RWPE1 (cell line): ENCODE measurements around the gene ADAMTS2.

Experiments used
- CTCF ChIA-PET: fragments of 350-600 bp; sonication (Branson Sonifier 250); formaldehyde crosslinking; extraction: SDS; loops from one replicate; lab custom pipeline; 2021; lab: Yijun Ruan, JAX
- POLR2A ChIA-PET: fragments of 400-600 bp; formaldehyde crosslinking; extraction: SDS; loops from one replicate; lab custom pipeline; 2020; ENCODE audit warnings: antibody characterized with exemption; ENCODE audit not compliant: low non-redundant PET; lab: Yijun Ruan, JAX
- DNase-seq: peaks from one replicate; pipeline ENCODE4 v3.0.0; 2012; ENCODE audit warnings: low spot score
- H3K27ac ChIP-seq: fragments of 450-650 bp; 2 replicates; pipeline ENCODE4 v1.5.1; 2017
- TF ChIP-seq, protein P1 (sequence below): fragments of 450-650 bp; conservative IDR thresholded peaks from 2 replicates; pipeline ENCODE4 v1.5.1; 2017; ENCODE audit warnings: low read depth, mild to moderate bottlenecking

The ADAMTS2 gene

DNA sequence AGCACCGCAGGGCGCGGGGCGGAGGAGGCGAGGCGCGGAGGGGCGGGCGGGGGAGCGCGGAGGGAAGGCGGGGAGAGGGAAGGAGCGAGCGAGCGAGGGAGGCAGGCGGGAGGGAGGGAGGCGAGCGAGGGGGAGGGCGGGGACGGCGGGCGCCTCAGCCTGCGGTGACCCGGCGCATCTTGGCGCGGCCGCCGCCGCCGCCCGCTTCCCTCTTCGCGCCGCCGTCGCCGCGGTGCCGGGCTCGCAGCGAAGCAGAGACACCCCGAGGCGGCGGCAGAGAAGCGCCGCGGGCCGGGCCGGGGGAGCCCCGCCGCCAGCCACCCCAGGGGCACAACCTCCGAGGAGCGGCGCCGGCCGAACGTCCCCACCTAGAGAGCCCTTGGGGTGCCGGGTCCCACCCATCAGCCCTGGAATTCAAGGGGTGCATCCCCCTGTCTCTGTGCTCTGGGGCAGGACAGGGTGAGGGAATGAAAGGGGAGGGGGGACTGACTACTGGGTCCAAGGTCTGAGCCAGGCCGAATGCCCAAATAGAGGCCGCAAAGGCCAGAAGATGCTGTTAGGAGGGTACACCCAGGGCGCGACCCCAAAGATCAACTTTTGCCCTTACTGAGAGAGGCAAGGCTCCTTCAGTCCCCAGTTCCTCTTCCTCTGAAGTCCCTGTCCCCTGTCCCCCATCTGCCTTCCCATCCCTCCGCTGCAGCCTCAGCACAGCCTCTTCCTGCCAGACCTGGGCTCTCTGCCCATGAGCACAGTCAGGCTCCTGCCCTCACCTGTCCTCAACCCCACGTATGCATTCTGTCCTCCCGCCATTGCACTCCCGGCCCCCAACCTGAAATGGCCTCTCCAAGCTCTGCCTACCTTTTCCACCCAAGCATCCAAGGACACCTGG lies at the start of gene ADAMTS2:
ADAMTS2 (minus strand) TSS at position 29 of the 889 bp plus-strand sequence. CDS start 133 bp downstream, outside the sequence.
- no peak within 1 kb of the TSS for H3K27ac ChIP-seq
- POLR2A ChIA-PET = no interaction called here
- no peak for DNase-seq
- TF ChIP-seq, protein P1, sequence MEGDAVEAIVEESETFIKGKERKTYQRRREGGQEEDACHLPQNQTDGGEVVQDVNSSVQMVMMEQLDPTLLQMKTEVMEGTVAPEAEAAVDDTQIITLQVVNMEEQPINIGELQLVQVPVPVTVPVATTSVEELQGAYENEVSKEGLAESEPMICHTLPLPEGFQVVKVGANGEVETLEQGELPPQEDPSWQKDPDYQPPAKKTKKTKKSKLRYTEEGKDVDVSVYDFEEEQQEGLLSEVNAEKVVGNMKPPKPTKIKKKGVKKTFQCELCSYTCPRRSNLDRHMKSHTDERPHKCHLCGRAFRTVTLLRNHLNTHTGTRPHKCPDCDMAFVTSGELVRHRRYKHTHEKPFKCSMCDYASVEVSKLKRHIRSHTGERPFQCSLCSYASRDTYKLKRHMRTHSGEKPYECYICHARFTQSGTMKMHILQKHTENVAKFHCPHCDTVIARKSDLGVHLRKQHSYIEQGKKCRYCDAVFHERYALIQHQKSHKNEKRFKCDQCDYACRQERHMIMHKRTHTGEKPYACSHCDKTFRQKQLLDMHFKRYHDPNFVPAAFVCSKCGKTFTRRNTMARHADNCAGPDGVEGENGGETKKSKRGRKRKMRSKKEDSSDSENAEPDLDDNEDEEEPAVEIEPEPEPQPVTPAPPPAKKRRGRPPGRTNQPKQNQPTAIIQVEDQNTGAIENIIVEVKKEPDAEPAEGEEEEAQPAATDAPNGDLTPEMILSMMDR = no peak
- CTCF ChIA-PET = interaction anchor here (0.7 kb wide), 2 partner anchors 176 to 213 kb away, joined by 3 to 4 read pairs; no protein-coding TSS in a partner anchor

DNA sequence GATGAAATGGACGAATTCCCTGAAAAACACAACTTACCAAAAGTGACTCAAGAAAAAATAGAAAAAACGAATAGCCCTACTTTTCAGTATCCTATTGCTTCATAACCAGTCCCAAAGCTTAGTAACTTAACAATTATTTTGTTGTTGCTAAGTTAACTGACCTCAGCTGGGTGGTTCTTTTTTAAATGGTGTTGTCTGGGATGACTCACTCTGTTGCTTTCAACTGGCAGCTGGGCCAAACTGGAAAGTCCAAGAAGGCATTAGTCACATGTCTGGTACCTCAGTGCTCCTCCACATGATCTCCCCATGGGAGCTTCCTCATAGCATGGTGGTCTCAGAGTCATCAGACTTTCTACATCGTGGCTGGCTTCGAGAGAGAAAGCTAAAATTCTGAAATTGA lies 47.8 kb upstream of the ADAMTS2 start:
- CTCF ChIA-PET = no interaction called here
- H3K27ac ChIP-seq = no peak overlapping the region
- DNase-seq = peak; percentile 89
- POLR2A ChIA-PET = interaction anchor here (0.5 kb wide), 1 partner anchor 148 kb away, joined by 3 read pairs; no protein-coding TSS in a partner anchor
- TF ChIP-seq, protein P1 = no peak

DNA sequence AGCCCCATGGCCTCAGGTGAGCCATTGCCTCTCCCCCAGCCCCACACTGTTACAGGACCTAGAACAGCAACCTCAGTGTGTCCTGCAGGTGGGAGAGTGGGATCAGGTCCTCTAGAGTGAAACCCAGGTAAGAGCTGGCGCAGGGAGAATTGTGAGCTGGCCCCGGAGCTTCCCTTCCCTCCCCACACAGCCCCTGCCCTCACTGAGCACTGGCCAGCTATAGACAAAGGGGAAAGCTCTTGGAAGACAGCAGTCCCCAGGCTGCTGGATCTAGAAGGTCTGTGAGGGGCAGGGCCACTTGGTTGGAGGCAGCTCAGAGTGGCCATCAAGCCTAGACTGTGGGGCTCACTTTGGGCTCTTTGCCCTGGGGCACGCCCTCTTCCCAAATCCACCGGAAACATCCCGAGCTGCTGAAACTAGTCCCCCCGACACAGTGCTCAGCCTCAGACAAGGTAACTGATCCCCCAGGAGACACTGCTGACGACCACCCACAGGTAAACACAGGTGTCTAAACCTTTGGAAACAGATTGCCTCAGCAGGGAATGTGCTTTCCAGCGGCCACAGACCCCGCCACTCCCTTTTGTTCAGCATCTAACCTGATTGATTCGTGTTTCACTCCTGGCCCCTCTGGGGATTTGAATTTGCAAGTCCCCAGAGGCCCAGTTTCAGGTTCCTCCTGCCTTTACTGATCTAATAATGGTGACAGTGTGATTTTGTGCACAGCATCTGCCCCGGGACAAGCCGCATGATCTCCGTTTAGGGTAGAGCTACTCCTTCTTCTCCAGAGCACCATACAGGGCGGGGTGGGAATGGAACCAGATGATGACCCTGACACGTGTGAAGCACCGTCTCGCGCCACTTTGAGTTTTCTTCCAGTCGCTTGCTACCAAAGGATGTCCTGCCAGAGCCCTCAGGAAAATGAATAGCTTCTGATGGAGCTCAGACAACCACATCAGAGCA lies 42.2 kb upstream of the ADAMTS2 start:
- TF ChIP-seq, protein P1 = no peak
- CTCF ChIA-PET = no interaction called here
- POLR2A ChIA-PET = no interaction called here

DNA sequence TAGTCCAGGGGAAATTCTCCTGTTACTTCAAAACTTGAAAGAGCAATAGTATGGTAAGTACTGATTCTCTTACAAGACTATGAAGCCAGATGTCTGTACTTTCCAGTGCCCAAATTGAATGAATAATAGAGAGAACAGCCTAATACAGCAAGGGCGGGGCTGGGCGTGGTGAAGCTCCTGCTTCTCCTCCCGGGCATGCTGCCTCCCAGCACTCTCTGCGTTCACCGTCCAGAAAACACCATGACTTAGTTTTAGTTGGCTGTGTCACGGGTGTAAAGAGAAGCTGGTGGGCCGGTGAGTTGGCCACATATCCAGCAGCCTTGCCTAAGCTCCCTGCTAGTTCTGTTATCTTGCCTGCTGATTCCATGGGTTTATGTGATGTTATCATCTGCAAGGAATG lies 40.7 kb upstream of the ADAMTS2 start:
- TF ChIP-seq, protein P1 = no peak
- CTCF ChIA-PET = no interaction called here
- POLR2A ChIA-PET = no interaction called here

More for the DNA sequence above, 42.2 kb upstream of the ADAMTS2 start:
- no peak for DNase-seq
- no peak overlapping the region for H3K27ac ChIP-seq

DNA sequence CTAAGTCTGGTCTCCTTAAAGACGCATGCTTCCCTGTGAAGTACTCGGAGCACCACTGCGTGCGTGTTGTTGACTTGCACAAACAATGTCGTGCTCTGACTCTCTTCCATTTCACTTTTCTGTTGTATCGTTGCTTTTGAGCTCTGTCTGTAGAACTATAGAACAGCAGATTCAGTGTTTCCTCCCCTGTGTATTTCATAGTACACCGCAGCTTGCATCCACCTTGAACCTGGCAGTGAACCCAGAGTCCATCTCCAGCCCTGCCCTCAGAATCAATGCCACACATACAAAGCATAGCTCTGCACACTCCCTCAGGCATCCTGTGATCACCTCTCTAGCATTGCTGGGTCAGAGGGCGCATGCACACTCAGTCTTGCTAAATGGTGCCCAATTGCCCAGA lies 37.2 kb upstream of the ADAMTS2 start:
- CTCF ChIA-PET = interaction anchor here (0.6 kb wide), 1 partner anchor 556 kb away, joined by 4 read pairs; no protein-coding TSS in a partner anchor
- no peak overlapping the region for H3K27ac ChIP-seq
- DNase-seq = no peak
- TF ChIP-seq, protein P1 = no peak
- POLR2A ChIA-PET = no interaction called here

More for the DNA sequence above, 40.7 kb upstream of the ADAMTS2 start:
- no peak for DNase-seq
- H3K27ac ChIP-seq = no peak overlapping the region

DNA sequence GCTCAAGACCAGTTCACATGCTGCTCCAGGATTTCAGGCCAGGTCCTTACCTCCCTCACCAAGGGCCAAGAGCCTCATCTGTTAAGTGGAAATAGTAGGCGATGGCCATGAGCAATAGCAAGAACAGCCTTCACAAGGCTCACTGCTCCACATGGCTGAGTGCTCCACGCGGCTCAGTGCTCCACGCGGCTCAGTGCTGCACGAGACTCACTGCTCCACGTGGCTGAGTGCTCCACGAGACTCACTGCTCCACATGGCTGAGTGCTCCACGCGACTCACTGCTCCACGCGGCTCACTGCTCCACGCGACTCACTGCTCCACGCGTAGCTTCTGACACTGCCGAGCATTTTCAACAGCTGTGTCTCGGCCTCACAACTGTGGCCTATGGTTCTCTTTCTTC lies 36.4 kb upstream of the ADAMTS2 start:
- TF ChIP-seq, protein P1 = no peak
- DNase-seq = no peak
- POLR2A ChIA-PET = no interaction called here
- no peak overlapping the region for H3K27ac ChIP-seq
- CTCF ChIA-PET = no interaction called here
